H1 (cell line): ENCODE measurements around the gene PRKD1. TPM values are rescaled to one million over a fixed set of nuclear protein-coding genes. Genes with fewer than 3 reads are reported as not detected.
A peak's percentile ranks its signal among the peaks of the same experiment; 100 is the strongest.

Source experiments
- CTCF ChIA-PET: fragments of 300-600 bp; sonication (Branson Sonifier 250); formaldehyde crosslinking; loops from one replicate; lab custom pipeline; 2021; ENCODE audit not compliant: partially characterized antibody; lab: Charles Lee
- POLR2A ChIA-PET: fragments of 300-600 bp; sonication (Branson Sonifier 250); formaldehyde crosslinking; loops from one replicate; lab custom pipeline; 2021; ENCODE audit warnings: inconsistent platforms; ENCODE audit not compliant: partially characterized antibody; lab: Charles Lee
- DNase-seq, 2 experiments: peaks; one replicate each; pipeline versions ENCODE4 v3.0.0 to v3.0.0-alpha.2; 2010 to 2022; ENCODE audit warnings: low spot score in 2 of 2, low read depth in 1 of 2, mixed read lengths in 1 of 2
- FAIRE-seq: peaks from 2 replicates; lab custom pipeline; 2011; peaks lifted over from hg19 to GRCh38; lab: Jason Lieb, UNC
- H2AFZ ChIP-seq: 2 replicates; pipeline ENCODE4 v1.8.1; 2012; ENCODE audit warnings: low read length, inconsistent platforms
- H2AK5ac ChIP-seq: 2 replicates; pipeline ENCODE4 v1.6.1; 2013; ENCODE audit warnings: low read depth, low read length
- H2BK120ac ChIP-seq: replicated peaks from 2 replicates; pipeline ENCODE3; 2013; ENCODE audit warnings: low read depth, low read length, inconsistent platforms
- H2BK12ac ChIP-seq: 2 replicates; pipeline ENCODE4 v1.6.1; 2013; ENCODE audit warnings: low read depth, low read length
- H2BK15ac ChIP-seq: 2 replicates; pipeline ENCODE4 v1.6.1; 2013; ENCODE audit warnings: low read length
- H2BK20ac ChIP-seq: 2 replicates; pipeline ENCODE4 v1.6.1; 2013; ENCODE audit warnings: low read length
- H2BK5ac ChIP-seq: 2 replicates; pipeline ENCODE4 v1.6.1; 2013; ENCODE audit warnings: low read depth, low read length
- H3K14ac ChIP-seq: 2 replicates; pipeline ENCODE4 v1.6.1; 2013; ENCODE audit warnings: inconsistent platforms; ENCODE audit not compliant: insufficient read length
- H3K18ac ChIP-seq: 2 replicates; pipeline ENCODE4 v1.6.1; 2013; ENCODE audit warnings: low read length; ENCODE audit errors: extremely low read depth
- H3K23ac ChIP-seq: 2 replicates; pipeline ENCODE4 v1.6.1; 2013; ENCODE audit warnings: inconsistent platforms; ENCODE audit not compliant: insufficient read length
- H3K23me2 ChIP-seq: 2 replicates; pipeline ENCODE4 v1.6.1; 2013; ENCODE audit warnings: low read depth, low read length
- H3K27ac ChIP-seq: 2 replicates; pipeline ENCODE4 v1.6.1; 2011; ENCODE audit warnings: low read depth, low read length, inconsistent platforms
- H3K27me3 ChIP-seq, 4 experiments: replicated peaks in 1 of 4; 1 replicate in 1 of 4; 2 replicates in 3 of 4; pipeline versions ENCODE4 v1.6.1 to v1.8.1; 2011 to 2013; ENCODE audit warnings: low read length in 3 of 4, mild to moderate bottlenecking in 3 of 4, inconsistent platforms in 2 of 4, mixed read lengths in 2 of 4, moderate library complexity in 1 of 4; ENCODE audit not compliant: control insufficient read depth in 3 of 4, insufficient read depth in 3 of 4; ENCODE audit errors: extremely low read depth in 1 of 4
- H3K36me3 ChIP-seq, 4 experiments: 2 replicates each; pipeline versions ENCODE4 v1.6.1 to v1.8.1; 2011 to 2013; ENCODE audit warnings: mild to moderate bottlenecking in 4 of 4, low read length in 3 of 4, moderate library complexity in 2 of 4, control low read depth in 1 of 4, inconsistent platforms in 1 of 4; ENCODE audit not compliant: insufficient read depth in 4 of 4, control insufficient read depth in 2 of 4
- H3K4ac ChIP-seq: replicated peaks from 2 replicates; pipeline ENCODE3; 2013; ENCODE audit warnings: low read length, low read depth, mixed read lengths, inconsistent platforms; ENCODE audit not compliant: insufficient read length
- H3K4me1 ChIP-seq, 4 experiments: replicated peaks in 1 of 4; 1 replicate in 1 of 4; 2 replicates in 3 of 4; pipeline versions ENCODE4 v1.6.1 to v1.8.1; 2011 to 2013; ENCODE audit warnings: low read length in 3 of 4, inconsistent platforms in 2 of 4, mixed read lengths in 1 of 4; ENCODE audit not compliant: insufficient read depth in 4 of 4, control insufficient read depth in 3 of 4
- H3K4me2 ChIP-seq, 2 experiments: 2 replicates each; pipeline versions ENCODE4 v1.6.1 to v1.8.1; 2011 to 2013; ENCODE audit warnings: low read depth in 2 of 2, low read length in 2 of 2, control low read depth in 1 of 2, inconsistent platforms in 1 of 2, mild to moderate bottlenecking in 1 of 2; ENCODE audit not compliant: insufficient read depth in 1 of 2
- H3K4me3 ChIP-seq, 4 experiments: fragments of 200-600, 300-600 bp in 1 of 4; sonication (generic), shearing (Covaris generic), sonication (Bioruptor Twin) in 1 of 4; 2 replicates each; pipeline versions ENCODE4 v1.5.1 to v1.8.1; 2011 to 2016; ENCODE audit warnings: low read length in 4 of 4, low read depth in 3 of 4, control low read depth in 2 of 4, inconsistent platforms in 2 of 4, mild to moderate bottlenecking in 2 of 4, mixed read lengths in 1 of 4, moderate library complexity in 1 of 4; ENCODE audit not compliant: insufficient read depth in 2 of 4; ENCODE audit errors: extremely low read depth in 1 of 4
- H3K56ac ChIP-seq: replicated peaks from 2 replicates; pipeline ENCODE3; 2013; ENCODE audit warnings: low read depth, mild to moderate bottlenecking, mixed read lengths, low read length, inconsistent platforms; ENCODE audit not compliant: insufficient read length
- H3K79me1 ChIP-seq: 2 replicates; pipeline ENCODE4 v1.6.1; 2013; ENCODE audit warnings: low read depth, low read length, control low read depth
- H3K79me2 ChIP-seq, 2 experiments: 2 replicates each; pipeline versions ENCODE4 v1.6.1 to v1.8.1; 2012 to 2013; ENCODE audit warnings: low read length in 2 of 2, mild to moderate bottlenecking in 2 of 2, inconsistent platforms in 1 of 2; ENCODE audit not compliant: insufficient read depth in 2 of 2, control insufficient read depth in 1 of 2
- H3K9ac ChIP-seq, 4 experiments: replicated peaks in 1 of 4; 1 replicate in 1 of 4; 2 replicates in 3 of 4; pipeline versions ENCODE4 v1.6.1 to v1.8.1; 2011 to 2013; ENCODE audit warnings: low read depth in 3 of 4, low read length in 3 of 4, control low read depth in 2 of 4, mild to moderate bottlenecking in 2 of 4, moderate library complexity in 2 of 4, inconsistent platforms in 1 of 4; ENCODE audit errors: extremely low read depth in 1 of 4
- H3K9me3 ChIP-seq, 2 experiments: 2 replicates each; pipeline versions ENCODE4 v1.6.1 to v1.8.1; 2012 to 2013; ENCODE audit warnings: mild to moderate bottlenecking in 2 of 2, moderate library complexity in 2 of 2, control low read depth in 1 of 2, inconsistent platforms in 1 of 2, low read depth in 1 of 2, low read length in 1 of 2, mixed read lengths in 1 of 2; ENCODE audit not compliant: insufficient read depth in 2 of 2
- H4K20me1 ChIP-seq, 2 experiments: replicated peaks in 1 of 2; 2 replicates each; pipeline versions ENCODE3 to v1.8.1; 2011 to 2013; ENCODE audit warnings: inconsistent platforms in 2 of 2, low read length in 2 of 2, mild to moderate bottlenecking in 1 of 2; ENCODE audit not compliant: insufficient read depth in 2 of 2, control insufficient read depth in 1 of 2
- H4K5ac ChIP-seq: 2 replicates; pipeline ENCODE4 v1.6.1; 2013; ENCODE audit warnings: low read length, low read depth, mixed read lengths, inconsistent platforms; ENCODE audit not compliant: insufficient read length
- H4K8ac ChIP-seq: 2 replicates; pipeline ENCODE4 v1.8.0; 2013; ENCODE audit warnings: mild to moderate bottlenecking, moderate library complexity, low read length, inconsistent platforms; ENCODE audit not compliant: insufficient read depth; ENCODE audit errors: extremely low read depth
- H4K91ac ChIP-seq: replicated peaks from 2 replicates; pipeline ENCODE3; 2013; ENCODE audit warnings: low read length, mixed read lengths, inconsistent platforms; ENCODE audit not compliant: insufficient read length
- CHD1 ChIP-seq: IDR thresholded peaks from 2 replicates; pipeline ENCODE4 v1.6.1; 2012; ENCODE audit warnings: low read depth, low read length, improper control_type of control experiment
- JUN ChIP-seq: IDR thresholded peaks from 2 replicates; pipeline ENCODE4 v1.6.1; 2011; ENCODE audit warnings: low read depth, mild to moderate bottlenecking, improper control_type of control experiment, low read length
- NANOG ChIP-seq: IDR thresholded peaks from 2 replicates; pipeline ENCODE4 v1.6.1; 2011; ENCODE audit warnings: low read length, low read depth, mild to moderate bottlenecking, inconsistent platforms; ENCODE audit not compliant: insufficient read depth, poor library complexity, severe bottlenecking
- RFX5 ChIP-seq: IDR thresholded peaks from 2 replicates; pipeline ENCODE4 v1.6.1; 2011; ENCODE audit warnings: low read depth, low read length, improper control_type of control experiment, borderline replicate concordance
- RNF2 ChIP-seq: fragments of 200-900, 300-1000 bp; sonication (generic); IDR thresholded peaks from 2 replicates; pipeline ENCODE4 v1.7.1; 2016; ENCODE audit warnings: borderline replicate concordance, low read depth, mild to moderate bottlenecking, antibody characterized with exemption, low read length; ENCODE audit not compliant: poor library complexity, severe bottlenecking; ENCODE audit errors: missing control alignments
- RXRA ChIP-seq: IDR thresholded peaks from 2 replicates; pipeline ENCODE4 v1.6.1; 2011; ENCODE audit warnings: low read depth, mild to moderate bottlenecking, low read length, moderate library complexity; ENCODE audit not compliant: insufficient read depth
- SIRT6 ChIP-seq: IDR thresholded peaks from one replicate; pipeline ENCODE4 v1.7.1; 2012; ENCODE audit warnings: low read length, inconsistent platforms
- TAF7 ChIP-seq: optimal IDR thresholded peaks from 2 replicates; pipeline ENCODE3; 2011; ENCODE audit warnings: low read depth, mild to moderate bottlenecking, inconsistent platforms, low read length, moderate library complexity, borderline replicate concordance
- WGBS, 2 experiments: shearing (Covaris generic) in 1 of 2; methylation state at CpG; one replicate each; pipeline versions ENCODE4 v1.1.6 to v1.1.7; 2013 to 2015; ENCODE audit warnings: low lambda C conversion rate in 2 of 2, mixed read lengths in 2 of 2, inconsistent platforms in 1 of 2, low coverage in 1 of 2, missing lambda C conversion rate in 1 of 2; ENCODE audit not compliant: insufficient replicate concordance in 2 of 2, insufficient coverage in 1 of 2, insufficient read length in 1 of 2; ENCODE audit errors: extremely low coverage in 1 of 2, missing lambda C conversion rate in 1 of 2; 5-methylcytosine and 5-hydroxymethylcytosine counted together
- polyA plus RNA-seq, 7 experiments: library from polyadenylated mRNA; depleted of rRNA in 3 of 7; stranded (reverse) in 5 of 7; unstranded in 2 of 7; fragments of >200 nt in 5 of 7; fragments of 200-250 nt in 2 of 7; gene quantifications; 1 replicate in 5 of 7; 2 replicates in 1 of 7; 4 replicates in 1 of 7; pipeline versions ENCODE4 v1.2.1 to v1.2.3, GENCODE V29; 2011 to 2013; ENCODE audit warnings: missing spikeins in 2 of 7, mixed read lengths in 2 of 7
- total RNA-seq: library from RNA; stranded (reverse); fragmentation: NEBNext Ultra II Directional; extraction: Animal tissue kit (Norgen Biotek cat#: 25700); gene quantifications from 2 replicates; pipeline ENCODE4 v1.2.1, GENCODE V29; 2021
- TF ChIP-seq, protein P1 (sequence below): IDR thresholded peaks from 2 replicates; pipeline ENCODE4 v1.6.1; 2011; ENCODE audit warnings: low read depth, mild to moderate bottlenecking, low read length; ENCODE audit not compliant: insufficient read depth
- TF ChIP-seq, protein P2 (sequence below), 3 experiments: IDR thresholded peaks; 1 replicate in 2 of 3; 2 replicates in 1 of 3; pipeline versions ENCODE4 v1.5.1 to v1.6.1; 2011; ENCODE audit warnings: low read length in 3 of 3, mild to moderate bottlenecking in 3 of 3, inconsistent platforms in 2 of 3, low read depth in 1 of 3, moderate library complexity in 1 of 3; ENCODE audit not compliant: insufficient read depth in 1 of 3; ENCODE audit errors: control extremely low read depth in 1 of 3

PRKD1 gene
- total and polyA plus RNA-seq, 2 of the 8 experiments (the other 6 are each of a cell fraction or from before 2014, with no cell fraction given), result 3.6 to 6.8 TPM

DNA sequence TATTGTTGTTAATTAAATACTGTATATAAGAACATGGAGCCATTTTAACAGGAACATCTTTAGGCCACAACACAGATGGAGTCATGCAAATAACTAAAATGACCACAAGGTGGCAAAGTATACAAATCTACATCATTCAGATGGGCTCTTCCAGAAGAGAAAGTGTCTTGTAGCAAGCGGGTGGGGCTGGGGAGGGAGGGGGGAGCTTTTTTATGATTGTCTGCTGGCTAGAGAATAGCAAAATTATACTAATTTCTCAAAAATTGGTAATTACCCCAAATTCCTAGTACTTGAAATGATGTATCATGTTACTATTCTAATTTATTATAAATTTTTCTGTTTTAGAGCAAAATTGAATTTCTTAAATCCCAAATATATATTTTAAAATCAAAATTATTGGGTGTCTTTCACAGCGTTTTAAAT lies 378.7 kb downstream of the PRKD1 start:
- Histone ChIP-seq H2AK5ac (no peak overlapping the region), H2BK5ac (no peak overlapping the region), H2AFZ (no peak overlapping the region), H3K14ac (no peak overlapping the region), H4K20me1 (no peaks in the 10 kb centered on the region), H3K56ac (no peak overlapping the region), H3K9ac (no peak overlapping the region), H2BK15ac (no peak overlapping the region), H3K4me3 (no peak overlapping the region), H3K36me3 (no peaks in the 10 kb centered on the region), H3K79me2 (no peaks in the 10 kb centered on the region), H3K18ac (no peak overlapping the region), H3K4ac (no peak overlapping the region), H3K4me2 (no peak overlapping the region), H3K27ac (no peak overlapping the region), H3K9me3 (no peaks in the 10 kb centered on the region), H3K79me1 (no peaks in the 10 kb centered on the region), H4K8ac (no peak overlapping the region), H2BK20ac (no peak overlapping the region), H4K5ac (no peak overlapping the region), H2BK120ac (no peak overlapping the region), H3K27me3 (no peaks in the 10 kb centered on the region), H3K23me2 (no peaks in the 10 kb centered on the region), H4K91ac (no peak overlapping the region), H2BK12ac (no peak overlapping the region), H3K23ac (no peak overlapping the region), H3K4me1 (no peaks in the 10 kb centered on the region)
- DNase-seq (no peak), FAIRE-seq (no peak)
- POLR2A ChIA-PET, result no interaction called here
- WGBS, 2 experiments, result 50% methylated on average over 2 of the region's 2 CpGs; no CpG with 5 or more reads in 1 of the 2 experiments
- CTCF ChIA-PET, result interaction anchor here (0.6 to 5.8 kb wide), 19 partner anchors 8 to 894 kb away, joined by 3 to 29 read pairs (median 4); no protein-coding TSS in a partner anchor
- TF ChIP-seq RNF2 (no peak), TAF7 (no peak), NANOG (no peak), JUN (no peak), CHD1 (no peak), RXRA (no peak), SIRT6 (no peak), RFX5 (no peak)
- TF ChIP-seq, protein P1, sequence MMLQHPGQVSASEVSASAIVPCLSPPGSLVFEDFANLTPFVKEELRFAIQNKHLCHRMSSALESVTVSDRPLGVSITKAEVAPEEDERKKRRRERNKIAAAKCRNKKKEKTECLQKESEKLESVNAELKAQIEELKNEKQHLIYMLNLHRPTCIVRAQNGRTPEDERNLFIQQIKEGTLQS, result no peak
- TF ChIP-seq, protein P2, sequence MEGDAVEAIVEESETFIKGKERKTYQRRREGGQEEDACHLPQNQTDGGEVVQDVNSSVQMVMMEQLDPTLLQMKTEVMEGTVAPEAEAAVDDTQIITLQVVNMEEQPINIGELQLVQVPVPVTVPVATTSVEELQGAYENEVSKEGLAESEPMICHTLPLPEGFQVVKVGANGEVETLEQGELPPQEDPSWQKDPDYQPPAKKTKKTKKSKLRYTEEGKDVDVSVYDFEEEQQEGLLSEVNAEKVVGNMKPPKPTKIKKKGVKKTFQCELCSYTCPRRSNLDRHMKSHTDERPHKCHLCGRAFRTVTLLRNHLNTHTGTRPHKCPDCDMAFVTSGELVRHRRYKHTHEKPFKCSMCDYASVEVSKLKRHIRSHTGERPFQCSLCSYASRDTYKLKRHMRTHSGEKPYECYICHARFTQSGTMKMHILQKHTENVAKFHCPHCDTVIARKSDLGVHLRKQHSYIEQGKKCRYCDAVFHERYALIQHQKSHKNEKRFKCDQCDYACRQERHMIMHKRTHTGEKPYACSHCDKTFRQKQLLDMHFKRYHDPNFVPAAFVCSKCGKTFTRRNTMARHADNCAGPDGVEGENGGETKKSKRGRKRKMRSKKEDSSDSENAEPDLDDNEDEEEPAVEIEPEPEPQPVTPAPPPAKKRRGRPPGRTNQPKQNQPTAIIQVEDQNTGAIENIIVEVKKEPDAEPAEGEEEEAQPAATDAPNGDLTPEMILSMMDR (IDR thresholded peaks at IDR 0.05; ENCODE audit: control extremely low read depth in 1 of 3, insufficient read depth in 1 of 3, low read depth in 1 of 3, low read length in 3 of 3), result peak in 2 of 3 experiments; percentile 47 to 54; a peak in 3 of 4 replicates
